ENCODE results near the gene SCYGR6. TPM values are rescaled to one million over a fixed set of nuclear protein-coding genes. Genes with fewer than 3 reads are reported as not detected.
"Not testable (repeated sequence)": the region's sequence is repeated elsewhere in the genome, so short reads cannot be mapped to it uniquely, and the experiment has no call there.

SCYGR6 gene
- total and polyA plus RNA-seq, 8 donors, result not detected

DNA sequence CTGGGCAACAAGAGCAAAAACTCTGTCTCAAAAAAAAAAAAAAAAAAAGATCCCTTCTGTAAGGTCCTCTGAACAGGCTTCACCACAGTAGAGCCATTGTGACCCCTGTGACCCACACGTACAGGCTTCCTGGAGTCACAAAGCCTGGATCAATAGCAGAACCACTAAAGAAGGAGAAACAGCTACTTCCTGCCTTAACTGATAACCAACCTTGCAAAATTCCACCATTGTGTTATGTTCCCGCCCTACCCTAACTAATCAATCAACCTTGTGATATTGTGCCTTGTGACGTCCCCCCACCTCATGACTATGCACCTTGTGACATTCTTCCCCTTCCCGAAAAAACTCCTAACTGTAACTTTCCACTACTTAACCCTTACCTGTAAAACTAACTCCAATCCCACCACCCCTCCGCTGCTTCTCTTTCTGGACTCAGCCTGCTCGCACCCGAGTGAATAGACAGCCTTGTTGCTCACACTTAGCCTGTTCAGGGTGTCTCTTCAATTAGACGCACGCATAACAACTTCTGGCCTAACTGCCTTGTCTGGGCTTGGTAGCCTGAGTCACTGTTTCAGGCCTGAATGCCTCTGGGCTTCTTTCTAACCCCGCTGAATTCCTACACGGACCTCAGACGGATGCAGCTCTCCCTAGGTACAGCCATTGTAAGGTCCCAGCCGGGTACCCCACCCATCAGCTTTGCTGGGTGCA is 35.0 kb upstream of the SCYGR6 start:
- Histone ChIP-seq H3K27me3 (no peaks in the 10 kb centered on the region), H3K9me3 (no peaks in the 10 kb centered on the region), H3K27ac (no peak overlapping the region), H3K4me3 (no peak overlapping the region), H3K36me3 (no peaks in the 10 kb centered on the region), H3K4me1 (peaks cover 0 to 4% (median 0%) of the 10 kb centered on the region in 4 donors)
- WGBS, 5 donors, result 54 to 71% (median 65%) methylated on average over 13 of the region's 13 CpGs
- intact Hi-C loops (cut with DNase I; ENCODE audit: low total_unique reads), result loop anchor here (10.0 kb wide), 1 partner anchor 355 kb away; no protein-coding TSS in a partner anchor
- peak in 1 of 2 donors; percentile 62 for DNase-seq
- TF ChIP-seq, protein P1, sequence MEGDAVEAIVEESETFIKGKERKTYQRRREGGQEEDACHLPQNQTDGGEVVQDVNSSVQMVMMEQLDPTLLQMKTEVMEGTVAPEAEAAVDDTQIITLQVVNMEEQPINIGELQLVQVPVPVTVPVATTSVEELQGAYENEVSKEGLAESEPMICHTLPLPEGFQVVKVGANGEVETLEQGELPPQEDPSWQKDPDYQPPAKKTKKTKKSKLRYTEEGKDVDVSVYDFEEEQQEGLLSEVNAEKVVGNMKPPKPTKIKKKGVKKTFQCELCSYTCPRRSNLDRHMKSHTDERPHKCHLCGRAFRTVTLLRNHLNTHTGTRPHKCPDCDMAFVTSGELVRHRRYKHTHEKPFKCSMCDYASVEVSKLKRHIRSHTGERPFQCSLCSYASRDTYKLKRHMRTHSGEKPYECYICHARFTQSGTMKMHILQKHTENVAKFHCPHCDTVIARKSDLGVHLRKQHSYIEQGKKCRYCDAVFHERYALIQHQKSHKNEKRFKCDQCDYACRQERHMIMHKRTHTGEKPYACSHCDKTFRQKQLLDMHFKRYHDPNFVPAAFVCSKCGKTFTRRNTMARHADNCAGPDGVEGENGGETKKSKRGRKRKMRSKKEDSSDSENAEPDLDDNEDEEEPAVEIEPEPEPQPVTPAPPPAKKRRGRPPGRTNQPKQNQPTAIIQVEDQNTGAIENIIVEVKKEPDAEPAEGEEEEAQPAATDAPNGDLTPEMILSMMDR (IDR thresholded peaks at IDR 0.05), result no peak
- no peak for TF ChIP-seq EP300 (IDR thresholded peaks at IDR 0.05)

DNA sequence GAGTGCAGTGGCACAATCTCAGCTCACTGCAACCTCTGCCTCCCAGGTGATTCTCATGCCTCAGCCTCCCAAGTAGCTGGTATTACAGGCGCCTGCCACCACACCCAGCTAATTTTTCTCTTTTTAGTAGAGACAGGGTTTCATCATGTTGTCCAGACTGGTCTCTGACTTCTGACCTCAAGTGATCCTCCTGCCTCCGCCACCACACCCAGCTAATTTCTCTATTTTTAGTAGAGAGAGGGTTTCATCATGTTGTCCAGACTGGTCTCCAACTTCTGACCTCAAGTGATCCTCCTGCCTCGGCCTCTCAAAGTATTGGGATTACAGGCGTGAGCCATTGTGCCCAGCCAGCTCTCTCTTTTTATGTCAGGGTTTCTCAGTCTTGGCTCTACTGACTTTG is 31.7 kb upstream of the SCYGR6 start:
- H3K27me3 ChIP-seq; DNase-seq; H3K4me1 ChIP-seq; intact Hi-C loops (cut with DNase I; ENCODE audit: low total_unique reads); H3K9me3 ChIP-seq; H3K4me3 ChIP-seq; H3K27ac ChIP-seq; H3K36me3 ChIP-seq: not testable (repeated sequence)
- 65 to 75% (median 69%) methylated on average over 4 of the region's 4 CpGs for WGBS, 5 donors

DNA sequence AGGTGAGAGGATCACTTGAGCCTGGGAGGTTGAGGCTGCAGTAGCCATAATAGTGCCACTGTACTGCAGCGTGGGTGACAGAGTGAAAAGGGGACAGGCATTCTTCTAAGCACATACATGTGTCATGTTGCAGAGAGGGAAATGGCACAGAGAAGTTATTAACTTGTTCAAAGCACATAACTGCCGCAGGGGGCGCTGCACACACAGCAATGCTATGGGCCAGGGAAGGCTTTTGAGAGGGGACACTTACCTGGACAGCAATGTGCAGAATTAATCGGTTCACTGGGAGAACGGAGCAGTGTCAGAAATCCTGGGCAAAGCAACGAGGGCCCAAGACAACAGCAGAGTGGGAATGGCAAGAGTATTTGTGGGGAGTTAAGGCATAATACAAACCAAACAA is 23.5 kb upstream of the SCYGR6 start:
- intact Hi-C loops (cut with DNase I; ENCODE audit: low total_unique reads), result no loop called here
- Histone ChIP-seq H3K9me3 (no peaks in the 10 kb centered on the region), H3K4me3 (no peak overlapping the region), H3K27ac (no peak overlapping the region), H3K4me1 (no peaks in the 10 kb centered on the region), H3K36me3 (no peaks in the 10 kb centered on the region), H3K27me3 (no peaks in the 10 kb centered on the region)
- peak in 1 of 2 donors; percentile 13 for DNase-seq
- WGBS, 5 donors, result 69 to 78% (median 73%) methylated on average over 6 of the region's 6 CpGs
- TF ChIP-seq POLR2AphosphoS5 (IDR thresholded peaks at IDR 0.05), result no peak

DNA sequence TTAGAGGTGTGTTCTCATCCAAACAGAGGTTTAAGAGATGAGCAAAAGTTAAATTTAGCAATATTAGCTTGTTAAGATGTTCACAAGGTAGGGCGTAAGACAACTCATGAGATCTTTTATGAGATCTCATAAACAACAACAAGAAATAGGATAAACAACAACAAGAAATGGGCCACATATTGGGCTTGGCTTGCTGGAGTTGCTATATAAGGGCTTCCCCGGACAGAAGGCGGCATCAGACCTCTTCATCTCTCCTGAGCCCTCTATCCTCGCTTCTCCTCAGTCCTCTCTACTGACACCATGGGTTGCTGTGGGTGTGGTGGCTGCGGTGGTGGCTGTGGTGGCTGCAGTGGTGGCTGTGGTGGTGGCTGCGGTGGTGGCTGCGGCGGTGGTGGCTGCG is 21.0 kb upstream of the SCYGR6 start, which contains the start of gene SCYGR8:
Gene SCYGR8, plus strand, starts transcription at position 301 of the 400 bp plus-strand sequence. Its CDS starts 0 bp downstream, at position 301.
- intact Hi-C loops (cut with DNase I; ENCODE audit: low total_unique reads), result no loop called here
- Histone ChIP-seq H3K36me3 (no peaks in the 10 kb centered on the region), H3K27me3 (no peaks in the 10 kb centered on the region), H3K9me3 (no peaks in the 10 kb centered on the region), H3K4me3 (no peak within 1 kb of the TSS), H3K4me1 (no peaks in the 10 kb centered on the region), H3K27ac (no peak within 1 kb of the TSS)
- 88 to 96% (median 93%) methylated on average over 3 to 5 of the region's 9 CpGs for WGBS, 5 donors
- DNase-seq, result no peak
- TF ChIP-seq, protein P1 (IDR thresholded peaks at IDR 0.05), result no peak

DNA sequence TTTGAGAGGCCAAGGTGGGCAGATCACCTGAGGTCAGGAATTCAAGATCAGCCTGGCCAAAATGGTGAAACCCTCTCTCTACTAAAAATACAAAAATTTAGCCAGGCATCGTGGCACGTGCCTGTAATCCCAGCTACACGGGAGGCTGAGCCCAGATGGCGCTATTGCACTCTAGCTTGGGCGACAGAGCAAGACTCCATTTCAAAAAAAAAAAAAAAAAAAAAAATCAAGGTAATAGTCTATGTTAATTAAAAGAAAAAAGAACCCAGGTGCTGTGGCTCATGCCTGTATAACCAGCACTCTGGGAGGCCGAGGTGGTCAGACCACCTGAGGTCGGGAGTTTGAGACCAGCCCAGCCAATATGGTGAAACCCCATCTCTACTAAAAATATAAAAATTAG is 16.1 kb upstream of the SCYGR6 start:
- H3K4me1 ChIP-seq; DNase-seq; H3K27me3 ChIP-seq; H3K27ac ChIP-seq; H3K4me3 ChIP-seq; intact Hi-C loops (cut with DNase I; ENCODE audit: low total_unique reads); H3K9me3 ChIP-seq; H3K36me3 ChIP-seq: not testable (repeated sequence)
- 63 to 84% (median 75%) methylated on average over 7 of the region's 7 CpGs for WGBS, 5 donors

DNA sequence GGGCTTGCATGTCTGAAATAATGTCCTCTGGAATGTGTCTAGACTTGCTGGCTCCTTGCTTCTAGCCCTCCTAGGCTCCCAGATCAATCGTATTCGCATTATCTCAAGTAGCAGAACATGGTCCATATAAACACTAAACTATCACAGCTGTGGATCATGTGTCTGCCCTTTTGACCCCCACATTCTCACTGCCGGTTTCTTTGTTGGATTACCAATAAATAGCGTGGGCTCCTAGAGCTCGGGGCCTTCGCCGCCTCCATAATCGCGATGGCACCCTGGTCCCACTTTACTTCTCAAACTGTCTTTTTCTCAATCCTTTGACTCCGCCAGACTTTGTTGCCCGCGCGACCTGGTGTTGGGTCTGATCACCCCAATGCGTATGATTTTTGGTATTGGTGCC is 14.8 kb upstream of the SCYGR6 start:
- intact Hi-C loops (cut with DNase I; ENCODE audit: low total_unique reads), result no loop called here
- Histone ChIP-seq H3K27me3 (no peaks in the 10 kb centered on the region), H3K4me1 (no peaks in the 10 kb centered on the region), H3K9me3 (no peaks in the 10 kb centered on the region), H3K4me3 (no peak overlapping the region), H3K36me3 (no peaks in the 10 kb centered on the region), H3K27ac (no peak overlapping the region)
- 75 to 79% (median 75%) methylated on average over 14 of the region's 14 CpGs for WGBS, 5 donors
- no peak for TF ChIP-seq POLR2A (IDR thresholded peaks at IDR 0.05)
- TF ChIP-seq, protein P1 (IDR thresholded peaks at IDR 0.05), result no peak
- no peak for TF ChIP-seq EP300 (IDR thresholded peaks at IDR 0.05)
- TF ChIP-seq POLR2AphosphoS5 (IDR thresholded peaks at IDR 0.05), result no peak
- no peak for DNase-seq

All from stomach (tissue), 9 donors.